SJCRH30 (cell line): ENCODE data around the gene CALCR. TPM values are rescaled to one million over a fixed set of nuclear protein-coding genes. Genes with fewer than 3 reads are reported as not detected.

Source experiments
- DNase-seq, 2 experiments: peaks; one replicate each; pipeline ENCODE4 v3.0.0-alpha.2; 2015 to 2020
- H3K27ac ChIP-seq: fragments of 250-450 bp; sonication (Bioruptor Pico); 2 replicates; pipeline ENCODE4 v1.5.1; 2020; ENCODE audit warnings: mild to moderate bottlenecking, moderate library complexity
- H3K27me3 ChIP-seq: fragments of 250-450 bp; sonication (Bioruptor Pico); 2 replicates; pipeline ENCODE4 v1.5.1; 2020; ENCODE audit warnings: mild to moderate bottlenecking, moderate library complexity
- H3K36me3 ChIP-seq: fragments of 250-450 bp; sonication (Bioruptor Pico); 2 replicates; pipeline ENCODE4 v1.5.1; 2020; ENCODE audit warnings: mild to moderate bottlenecking, moderate library complexity
- H3K4me1 ChIP-seq: fragments of 250-450 bp; sonication (Bioruptor Pico); 2 replicates; pipeline ENCODE4 v1.5.1; 2020; ENCODE audit warnings: mild to moderate bottlenecking, moderate library complexity
- H3K4me3 ChIP-seq: fragments of 250-450 bp; sonication (Bioruptor Pico); 2 replicates; pipeline ENCODE4 v1.5.1; 2020; ENCODE audit warnings: mild to moderate bottlenecking, moderate library complexity
- H3K9me3 ChIP-seq: fragments of 250-450 bp; sonication (Bioruptor Pico); replicated peaks from 2 replicates; pipeline ENCODE4 v1.5.1; 2020; ENCODE audit warnings: mild to moderate bottlenecking, moderate library complexity
- total RNA-seq: library from RNA; depleted of rRNA; stranded (reverse); fragments of >200 nt; shearing (Covaris generic); gene quantifications from 2 replicates; pipeline ENCODE4 v1.2.3, GENCODE V29; 2014

The CALCR gene
- total RNA-seq, 1 experiment from 2014 or later = 1.9 TPM

DNA sequence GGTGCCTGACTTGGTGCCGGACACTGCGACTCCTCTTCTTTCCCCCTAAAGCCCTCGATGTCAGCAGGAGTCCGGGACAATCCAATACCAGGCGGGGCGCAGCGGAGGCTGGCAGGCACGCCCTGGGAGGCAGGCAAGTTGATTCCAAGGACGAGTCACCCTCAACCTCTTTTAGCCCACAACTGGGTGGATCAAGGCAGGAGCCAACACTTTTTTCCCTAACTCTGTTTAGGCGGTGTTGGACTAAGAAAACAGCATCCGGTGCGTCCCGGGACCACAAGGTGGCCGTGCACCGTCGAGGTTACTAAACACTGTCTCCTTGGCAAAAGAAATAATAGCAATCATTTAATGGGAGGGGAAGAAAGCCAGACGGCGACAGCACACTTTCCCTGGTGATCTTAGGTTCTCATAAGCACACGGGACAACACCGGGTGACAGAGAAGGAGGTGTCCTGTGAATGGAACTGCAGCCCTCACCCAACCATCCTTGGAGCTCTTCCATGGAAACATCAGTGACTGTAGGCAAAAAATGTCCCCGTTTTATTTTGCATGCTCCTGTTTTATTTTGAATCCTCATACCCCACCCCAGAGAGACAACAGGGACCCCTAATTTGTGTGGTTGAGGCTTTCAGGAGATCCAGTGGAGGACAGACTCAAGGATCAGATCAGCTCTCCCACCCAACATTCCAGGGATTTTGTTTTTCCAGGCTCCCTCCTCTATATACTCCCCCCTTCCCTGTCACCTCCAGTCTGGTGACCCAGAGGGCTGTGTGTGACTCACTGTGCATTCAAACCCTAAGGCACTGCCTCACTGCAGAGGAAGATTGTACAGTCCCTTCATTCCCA is 1.3 kb upstream of the CALCR start:
- DNase-seq = peak; percentile 26 to 53
- H3K27me3 ChIP-seq = no peaks in the 10 kb centered on the region
- no peaks in the 10 kb centered on the region for H3K36me3 ChIP-seq
- peak overlapping the region; percentile 69 for H3K4me3 ChIP-seq
- H3K9me3 ChIP-seq = no peaks in the 10 kb centered on the region
- H3K27ac ChIP-seq = no peak overlapping the region
- H3K4me1 ChIP-seq = no peaks in the 10 kb centered on the region

GRCh38 chr7:93574269-93574645 is 267 bp downstream of the CALCR start:
- DNase-seq = peak in 1 of 2 experiments; percentile 28
- Histone ChIP-seq H3K36me3 (no peaks in the 10 kb centered on the region), H3K4me3 (peak overlapping the region; percentile 69), H3K4me1 (no peaks in the 10 kb centered on the region), H3K27me3 (no peaks in the 10 kb centered on the region), H3K27ac (no peak overlapping the region), H3K9me3 (no peaks in the 10 kb centered on the region)

GRCh38 chr7:93569189-93569588 is 5.3 kb downstream of the CALCR start:
- Histone ChIP-seq H3K36me3 (no peaks in the 10 kb centered on the region), H3K27me3 (no peaks in the 10 kb centered on the region)
- no peak for DNase-seq

GRCh38 chr7:93566876-93567275 is 7.6 kb downstream of the CALCR start:
- Histone ChIP-seq H3K36me3 (no peaks in the 10 kb centered on the region), H3K4me3 (no peak overlapping the region), H3K9me3 (no peaks in the 10 kb centered on the region), H3K27ac (no peak overlapping the region), H3K27me3 (no peaks in the 10 kb centered on the region), H3K4me1 (no peaks in the 10 kb centered on the region)
- DNase-seq = no peak

More at GRCh38 chr7:93569189-93569588, 5.3 kb downstream of the CALCR start:
- no peak overlapping the region for H3K27ac ChIP-seq
- H3K4me3 ChIP-seq = no peak overlapping the region
- H3K4me1 ChIP-seq = no peaks in the 10 kb centered on the region
- H3K9me3 ChIP-seq = no peaks in the 10 kb centered on the region

- H3K4me1 ChIP-seq = no peaks in the 10 kb centered on the region
- H3K36me3 ChIP-seq = no peaks in the 10 kb centered on the region
- H3K4me3 ChIP-seq = no peak overlapping the region
- H3K27me3 ChIP-seq = no peaks in the 10 kb centered on the region
- H3K9me3 ChIP-seq = no peaks in the 10 kb centered on the region
- no peak overlapping the region for H3K27ac ChIP-seq
- no peak for DNase-seq
These were observed 10.9 kb downstream of the CALCR start for GRCh38 chr7:93563584-93563983.

GRCh38 chr7:93562936-93563335 is 11.6 kb downstream of the CALCR start:
- Histone ChIP-seq H3K27me3 (no peaks in the 10 kb centered on the region), H3K4me1 (no peaks in the 10 kb centered on the region), H3K27ac (no peak overlapping the region), H3K9me3 (no peaks in the 10 kb centered on the region), H3K36me3 (no peaks in the 10 kb centered on the region), H3K4me3 (no peak overlapping the region)
- DNase-seq = no peak

- Histone ChIP-seq H3K27ac (no peak overlapping the region), H3K27me3 (no peaks in the 10 kb centered on the region), H3K4me1 (no peaks in the 10 kb centered on the region), H3K4me3 (no peak overlapping the region), H3K9me3 (no peaks in the 10 kb centered on the region), H3K36me3 (no peaks in the 10 kb centered on the region)
- no peak for DNase-seq
These were observed 12.4 kb downstream of the CALCR start for GRCh38 chr7:93562106-93562505.

DNA sequence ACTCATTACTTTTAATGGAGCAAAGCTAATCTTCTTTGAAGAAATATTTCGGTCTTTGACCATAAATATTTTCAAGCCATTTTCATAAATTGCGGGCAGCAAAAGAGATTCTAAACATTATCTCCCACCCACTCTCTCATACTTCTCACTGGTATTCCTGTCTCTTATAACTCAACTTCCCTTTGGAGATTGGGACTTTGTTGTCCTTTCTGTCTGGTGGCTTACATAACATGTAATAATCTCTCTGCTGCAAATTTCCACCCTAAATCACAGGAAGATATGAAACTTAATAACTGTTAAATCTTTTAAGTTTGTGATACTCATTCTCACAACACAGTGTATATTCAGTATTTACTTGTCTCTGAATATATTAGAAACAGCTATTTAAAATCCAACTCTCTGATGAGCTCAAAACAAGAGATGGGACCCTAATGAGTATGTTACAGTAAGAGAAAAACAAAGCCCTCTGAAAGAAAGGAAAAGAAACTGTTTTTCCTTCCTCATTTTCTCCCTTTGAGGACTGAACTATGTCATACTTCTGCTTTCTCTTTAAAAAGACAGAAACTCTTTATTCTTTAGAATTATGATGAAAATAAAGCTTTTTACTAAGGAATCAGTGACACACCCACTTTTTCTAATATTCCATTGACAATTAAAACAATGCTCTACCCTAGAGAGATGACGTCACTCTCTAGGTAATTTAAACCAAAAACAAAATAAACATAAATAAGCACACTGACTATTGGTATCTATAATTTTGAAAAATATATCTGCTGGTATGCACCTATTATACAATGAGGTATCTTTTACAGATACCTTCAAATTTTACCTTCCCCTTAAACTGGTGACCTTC is 14.7 kb downstream of the CALCR start:
- no peaks in the 10 kb centered on the region for H3K36me3 ChIP-seq
- H3K4me1 ChIP-seq = no peaks in the 10 kb centered on the region
- H3K27ac ChIP-seq = no peak overlapping the region
- DNase-seq = no peak
- no peaks in the 10 kb centered on the region for H3K27me3 ChIP-seq
- no peaks in the 10 kb centered on the region for H3K9me3 ChIP-seq
- no peak overlapping the region for H3K4me3 ChIP-seq

DNA sequence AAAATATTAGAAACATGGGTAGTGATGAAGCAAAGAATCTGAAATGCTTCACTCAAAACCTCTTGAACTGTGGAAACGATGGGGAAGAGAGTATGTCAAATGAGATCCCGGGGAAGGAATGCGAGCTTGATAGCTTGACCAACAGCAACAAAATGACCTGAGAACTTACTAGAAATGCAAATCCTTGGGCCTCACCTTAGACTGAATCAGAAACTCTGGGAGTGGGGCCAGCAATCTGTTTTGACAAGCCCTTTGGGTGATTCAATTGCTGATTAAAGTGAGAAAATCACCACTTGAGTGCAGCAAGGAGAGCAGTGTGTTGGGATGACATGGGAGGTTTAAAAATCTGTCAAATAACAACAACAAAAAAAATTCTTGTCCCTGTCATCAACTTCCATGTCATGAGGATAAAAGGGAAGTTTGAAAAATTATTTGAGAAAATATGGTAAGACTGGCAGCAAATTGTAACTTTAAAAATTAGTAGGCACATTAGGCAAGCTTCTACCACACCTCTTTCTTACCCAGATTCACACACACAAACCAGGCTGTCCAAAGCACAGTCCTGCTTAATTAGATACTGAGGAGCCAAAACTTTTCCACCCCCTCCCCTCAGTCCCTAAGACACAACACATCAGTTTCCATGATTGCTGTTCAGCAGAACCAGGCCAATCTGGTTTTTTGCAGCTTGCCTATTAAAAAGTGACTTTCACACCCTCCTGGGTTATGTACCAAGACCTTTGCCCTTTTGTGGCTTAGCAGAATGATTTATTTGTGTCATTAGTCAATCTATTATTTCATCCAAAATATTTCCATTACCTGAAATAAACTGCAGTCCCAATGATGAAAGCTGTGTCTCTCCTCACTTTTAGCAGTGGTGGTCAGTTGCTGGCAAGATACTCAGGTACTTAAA is 15.6 kb downstream of the CALCR start:
- no peak overlapping the region for H3K4me3 ChIP-seq
- DNase-seq = no peak
- no peaks in the 10 kb centered on the region for H3K4me1 ChIP-seq
- H3K9me3 ChIP-seq = no peaks in the 10 kb centered on the region
- H3K27ac ChIP-seq = no peak overlapping the region
- no peaks in the 10 kb centered on the region for H3K36me3 ChIP-seq
- H3K27me3 ChIP-seq = no peaks in the 10 kb centered on the region

- no peak for DNase-seq
- no peaks in the 10 kb centered on the region for H3K9me3 ChIP-seq
- no peak overlapping the region for H3K4me3 ChIP-seq
- H3K27ac ChIP-seq = no peak overlapping the region
- H3K4me1 ChIP-seq = peaks cover 10% of the 10 kb centered on the region
- no peaks in the 10 kb centered on the region for H3K27me3 ChIP-seq
- H3K36me3 ChIP-seq = no peaks in the 10 kb centered on the region
These were observed 22.6 kb downstream of the CALCR start for GRCh38 chr7:93551931-93552330.

- Histone ChIP-seq H3K4me1 (peaks cover 10% of the 10 kb centered on the region), H3K9me3 (no peaks in the 10 kb centered on the region), H3K36me3 (no peaks in the 10 kb centered on the region), H3K27me3 (no peaks in the 10 kb centered on the region), H3K4me3 (no peak overlapping the region), H3K27ac (no peak overlapping the region)
- peak in 1 of 2 experiments; percentile 66 for DNase-seq
These were observed 23.2 kb downstream of the CALCR start for GRCh38 chr7:93551063-93551895.

- H3K4me3 ChIP-seq = no peak overlapping the region
- no peaks in the 10 kb centered on the region for H3K27me3 ChIP-seq
- no peaks in the 10 kb centered on the region for H3K9me3 ChIP-seq
- DNase-seq = peak; percentile 45 to 78
- H3K27ac ChIP-seq = peak overlapping the region; percentile 18
- H3K4me1 ChIP-seq = peaks cover 38% of the 10 kb centered on the region
- no peaks in the 10 kb centered on the region for H3K36me3 ChIP-seq
These were observed 26.8 kb downstream of the CALCR start for GRCh38 chr7:93547716-93548115.

DNA sequence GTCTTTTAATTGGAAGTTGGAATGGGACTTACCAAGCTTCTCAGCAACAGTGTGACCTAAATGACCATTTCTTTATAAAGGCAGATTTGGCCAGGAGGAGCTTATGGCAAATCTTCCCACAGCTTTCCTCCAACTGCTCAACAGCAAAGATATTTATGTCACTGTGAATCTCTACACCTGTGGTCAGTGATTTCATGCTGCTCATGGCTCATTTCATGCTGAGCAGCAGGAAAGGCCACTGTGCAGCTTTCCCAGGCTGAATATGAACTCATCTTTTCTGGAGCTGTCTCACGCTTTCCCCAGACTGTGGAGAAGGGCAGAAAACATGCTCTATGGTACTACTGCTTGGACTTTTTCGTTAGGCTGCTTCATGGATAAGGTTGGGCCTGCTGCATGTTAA is 29.8 kb downstream of the CALCR start:
- H3K27ac ChIP-seq = peak overlapping the region; percentile 97
- no peaks in the 10 kb centered on the region for H3K27me3 ChIP-seq
- peak overlapping the region; percentile 44 for H3K4me3 ChIP-seq
- H3K9me3 ChIP-seq = no peaks in the 10 kb centered on the region
- H3K36me3 ChIP-seq = no peaks in the 10 kb centered on the region
- peaks cover 38% of the 10 kb centered on the region for H3K4me1 ChIP-seq
- DNase-seq = peak; percentile 90 to 98

DNA sequence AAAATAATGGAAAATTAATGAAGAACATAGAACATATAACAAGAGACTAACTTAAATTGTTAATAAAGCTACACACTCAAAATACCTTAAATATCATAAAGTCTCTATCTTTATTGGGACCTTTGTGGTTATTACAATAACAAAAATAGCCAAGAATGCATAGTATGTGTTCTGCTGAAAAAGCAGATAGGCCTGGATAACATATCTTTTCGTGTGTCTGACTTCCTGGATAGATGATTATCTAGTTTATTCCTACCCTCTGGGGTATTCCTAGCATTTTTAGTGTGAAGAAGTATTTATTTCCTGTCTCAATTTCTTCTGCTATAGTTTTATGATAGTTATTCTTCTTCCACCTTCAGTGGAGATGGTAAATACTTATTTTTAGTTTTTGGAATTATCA is 36.5 kb downstream of the CALCR start:
- Histone ChIP-seq H3K27ac (no peak overlapping the region), H3K27me3 (no peaks in the 10 kb centered on the region), H3K36me3 (no peaks in the 10 kb centered on the region), H3K4me3 (no peak overlapping the region), H3K4me1 (peaks cover 5% of the 10 kb centered on the region; the same call in 1 of the 2 replicates), H3K9me3 (no peaks in the 10 kb centered on the region)
- no peak for DNase-seq
